ENCODE data around the gene DLG2.

The DLG2 gene

DNA sequence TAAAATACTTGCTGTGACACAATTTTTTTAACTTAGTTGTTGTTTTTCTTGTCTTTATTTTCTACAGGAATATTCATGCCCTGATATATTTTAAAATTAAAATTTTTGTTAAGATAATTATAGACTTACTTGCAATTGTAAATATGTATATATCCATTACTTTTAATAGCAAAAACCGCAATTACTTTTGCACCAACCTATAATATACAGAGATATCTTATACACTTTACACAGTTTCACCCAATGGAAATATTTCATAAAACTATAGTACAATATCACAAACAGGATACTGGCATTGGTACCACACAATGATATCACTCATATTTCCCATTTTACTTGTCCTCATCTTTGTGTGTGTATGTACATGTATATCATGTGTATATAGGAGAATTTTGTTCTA lies 188.8 kb downstream of the DLG2 start:
- TF ChIP-seq ZFX (IDR thresholded peaks at IDR 0.05; ENCODE audit: borderline replicate concordance), result no peak
- no peak for TF ChIP-seq CTCF (IDR thresholded peaks at IDR 0.05)
- H3K27ac ChIP-seq, result no peak overlapping the region

DNA sequence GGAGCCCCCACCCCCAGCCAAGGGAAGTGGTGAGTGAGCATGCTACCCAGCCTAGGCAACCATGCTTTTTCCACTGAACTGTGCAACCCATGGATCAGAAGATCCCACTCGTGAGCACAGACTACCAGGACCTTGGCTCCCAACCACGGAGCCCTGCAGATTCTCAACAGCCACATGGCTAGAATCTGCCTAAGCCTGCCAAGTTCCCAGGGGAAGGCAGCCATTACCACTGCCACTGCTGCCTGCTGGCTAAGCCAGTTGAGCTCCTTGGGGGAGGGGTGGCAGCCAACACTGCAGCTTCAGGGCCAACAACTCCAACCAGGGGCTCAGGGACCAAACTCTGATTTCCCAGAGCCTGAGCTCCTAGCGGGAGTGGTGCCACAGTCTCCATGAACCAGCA lies 195.8 kb downstream of the DLG2 start:
- H3K27ac ChIP-seq, result no peak overlapping the region
- no peak for TF ChIP-seq CTCF (IDR thresholded peaks at IDR 0.05)

GRCh38 chr11:85423794-85424193 lies 203.3 kb downstream of the DLG2 start:
- H3K27ac ChIP-seq, result no peak overlapping the region
- TF ChIP-seq ZFX (IDR thresholded peaks at IDR 0.05; ENCODE audit: borderline replicate concordance), result no peak

GRCh38 chr11:85423316-85423715 lies 203.8 kb downstream of the DLG2 start:
- no peak overlapping the region for H3K27ac ChIP-seq
- TF ChIP-seq CTCF (IDR thresholded peaks at IDR 0.05) (no peak), ZFX (IDR thresholded peaks at IDR 0.05; ENCODE audit: borderline replicate concordance) (no peak)

GRCh38 chr11:85414175-85414574 lies 213.0 kb downstream of the DLG2 start:
- H3K27ac ChIP-seq, result no peak overlapping the region
- no peak for TF ChIP-seq ZFX (IDR thresholded peaks at IDR 0.05; ENCODE audit: borderline replicate concordance)
- TF ChIP-seq CTCF (IDR thresholded peaks at IDR 0.05), result no peak

DNA sequence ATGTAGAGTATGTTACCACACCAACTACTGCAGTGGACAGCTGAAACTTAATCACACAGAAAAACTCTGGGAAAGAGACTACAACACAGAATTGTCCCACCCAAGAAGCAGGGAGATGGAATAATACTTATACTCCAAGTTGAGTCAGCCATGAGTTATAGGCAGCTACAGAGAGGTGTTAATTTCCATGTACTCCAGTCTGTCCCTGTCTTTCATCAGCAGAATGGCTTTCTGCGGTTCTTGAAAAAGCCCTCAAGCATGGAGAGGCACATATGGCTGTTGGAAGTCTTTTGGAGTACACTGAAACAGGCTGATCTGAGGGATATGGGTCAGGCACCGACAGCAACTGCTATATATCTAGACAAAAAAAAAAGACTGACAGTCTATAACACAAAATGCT lies 219.5 kb downstream of the DLG2 start:
- TF ChIP-seq ZFX (IDR thresholded peaks at IDR 0.05; ENCODE audit: borderline replicate concordance) (no peak), CTCF (IDR thresholded peaks at IDR 0.05) (no peak)
- no peak overlapping the region for H3K27ac ChIP-seq

- no peak overlapping the region for H3K27ac ChIP-seq
Observed at GRCh38 chr11:85406841-85407240, 220.3 kb downstream of the DLG2 start.

More at GRCh38 chr11:85406841-85407240, 220.3 kb downstream of the DLG2 start:
- TF ChIP-seq ZFX (IDR thresholded peaks at IDR 0.05; ENCODE audit: borderline replicate concordance) (no peak), CTCF (IDR thresholded peaks at IDR 0.05) (no peak)

Measured in 22Rv1 (cell line).